ENCODE measurements around the gene ACTR3C.

Gene ACTR3C

GRCh38 chr7:150311146-150311545 lies 12.2 kb downstream of the ACTR3C start:
- ATAC-seq = no peak
- TF ChIP-seq TOX (CRISPR knock-in tag; IDR thresholded peaks at IDR 0.05; ENCODE audit: borderline replicate concordance) (no peak), ZFP30 (CRISPR knock-in tag; IDR thresholded peaks at IDR 0.05) (no peak), ZFP3 (CRISPR knock-in tag; IDR thresholded peaks at IDR 0.05) (no peak), OSR1 (CRISPR knock-in tag; IDR thresholded peaks at IDR 0.05) (no peak), CSRNP3 (CRISPR knock-in tag; IDR thresholded peaks at IDR 0.05) (no peak), ZNF8 (CRISPR knock-in tag; IDR thresholded peaks at IDR 0.05) (no peak), SNAI2 (CRISPR knock-in tag; IDR thresholded peaks at IDR 0.05) (no peak), ARNTL (CRISPR knock-in tag; IDR thresholded peaks at IDR 0.05; ENCODE audit: borderline replicate concordance, low read depth) (no peak), POU6F1 (CRISPR knock-in tag; IDR thresholded peaks at IDR 0.05; ENCODE audit: borderline replicate concordance, low read depth) (no peak), ZC3H10 (CRISPR knock-in tag; IDR thresholded peaks at IDR 0.05) (no peak), TCF4 (CRISPR knock-in tag; IDR thresholded peaks at IDR 0.05; ENCODE audit: borderline replicate concordance) (no peak), RARB (CRISPR knock-in tag; IDR thresholded peaks at IDR 0.05) (no peak), PATZ1 (CRISPR knock-in tag; IDR thresholded peaks at IDR 0.05; ENCODE audit: borderline replicate concordance) (no peak)

GRCh38 chr7:150308575-150308974 lies 14.8 kb downstream of the ACTR3C start:
- TF ChIP-seq ZNF565 (CRISPR knock-in tag; conservative IDR thresholded peaks at IDR 0.05; ENCODE audit: low read depth) (no peak), TSHZ2 (CRISPR knock-in tag; IDR thresholded peaks at IDR 0.05) (no peak), ZNF70 (CRISPR knock-in tag; IDR thresholded peaks at IDR 0.05) (no peak), CREB5 (CRISPR knock-in tag; IDR thresholded peaks at IDR 0.05; ENCODE audit: low read depth) (no peak), PATZ1 (CRISPR knock-in tag; IDR thresholded peaks at IDR 0.05; ENCODE audit: borderline replicate concordance) (no peak), ZFP3 (CRISPR knock-in tag; IDR thresholded peaks at IDR 0.05) (no peak), SNAI2 (CRISPR knock-in tag; IDR thresholded peaks at IDR 0.05) (no peak), POU6F1 (CRISPR knock-in tag; IDR thresholded peaks at IDR 0.05; ENCODE audit: borderline replicate concordance, low read depth) (no peak), CSDC2 (CRISPR knock-in tag; IDR thresholded peaks at IDR 0.05) (no peak), TCF4 (CRISPR knock-in tag; IDR thresholded peaks at IDR 0.05; ENCODE audit: borderline replicate concordance) (no peak), ZFP30 (CRISPR knock-in tag; IDR thresholded peaks at IDR 0.05) (no peak), ARNTL (CRISPR knock-in tag; IDR thresholded peaks at IDR 0.05; ENCODE audit: borderline replicate concordance, low read depth) (no peak), TOX (CRISPR knock-in tag; IDR thresholded peaks at IDR 0.05; ENCODE audit: borderline replicate concordance) (no peak), BACH2 (CRISPR knock-in tag; IDR thresholded peaks at IDR 0.05; ENCODE audit: borderline replicate concordance) (no peak), ISL1 (CRISPR knock-in tag; IDR thresholded peaks at IDR 0.05) (no peak), CSRNP3 (CRISPR knock-in tag; IDR thresholded peaks at IDR 0.05) (no peak)
- no peak for ATAC-seq
